HG03457 (cell line): Measurements from ENCODE around the gene RGS14.
A peak's percentile ranks its signal among the peaks of the same experiment; 100 is the strongest.
"Not testable (repeated sequence)": the region's sequence is repeated elsewhere in the genome, so short reads cannot be mapped to it uniquely, and the experiment has no call there.

ENCODE experiments used
- ATAC-seq: cut with Tn5 transposase; IDR thresholded peaks from one replicate; pipeline ENCODE4 v1.9.1; 2021; ENCODE audit warnings: moderate number of reproducible peaks; ENCODE audit not compliant: unreplicated experiment

The RGS14 gene

GRCh38 chr5:177363565-177363964, 5.8 kb downstream of the RGS14 start:
- no peak for ATAC-seq

- no peak for ATAC-seq
Measured at GRCh38 chr5:177364159-177364962, 6.6 kb downstream of the RGS14 start.

GRCh38 chr5:177365845-177366527, 8.3 kb downstream of the RGS14 start:
- ATAC-seq, result no peak

- no peak for ATAC-seq
Measured at GRCh38 chr5:177366528-177367322, 9.0 kb downstream of the RGS14 start.

GRCh38 chr5:177367323-177367848, 9.7 kb downstream of the RGS14 start:
- ATAC-seq, result no peak

- no peak for ATAC-seq
Measured at GRCh38 chr5:177367981-177368868, 10.5 kb downstream of the RGS14 start.

GRCh38 chr5:177368869-177369644, 11.3 kb downstream of the RGS14 start:
- no peak for ATAC-seq

- ATAC-seq, result no peak
Measured at GRCh38 chr5:177369645-177370440, 12.1 kb downstream of the RGS14 start.

GRCh38 chr5:177370488-177371119, 12.9 kb downstream of the RGS14 start:
- ATAC-seq, result peak; percentile 39

- ATAC-seq, result no peak
Measured at GRCh38 chr5:177371120-177372033, 13.7 kb downstream of the RGS14 start.

GRCh38 chr5:177372034-177372896, 14.5 kb downstream of the RGS14 start:
- no peak for ATAC-seq

- no peak for ATAC-seq
Measured at GRCh38 chr5:177372910-177373309, 15.2 kb downstream of the RGS14 start.

GRCh38 chr5:177373806-177374205, 16.1 kb downstream of the RGS14 start:
- no peak for ATAC-seq

- no peak for ATAC-seq
Measured at GRCh38 chr5:177374211-177374610, 16.5 kb downstream of the RGS14 start.

- ATAC-seq, result not testable (repeated sequence)
Measured at GRCh38 chr5:177375516-177375915, 17.8 kb downstream of the RGS14 start.

GRCh38 chr5:177376107-177376506, 18.4 kb downstream of the RGS14 start:
- no peak for ATAC-seq
